Measurements from ENCODE around the gene ABCA8.

Gene ABCA8

GRCh38 chr17:68870161-68870826 is 84.9 kb downstream of the ABCA8 start:
- TF ChIP-seq, protein P1, sequence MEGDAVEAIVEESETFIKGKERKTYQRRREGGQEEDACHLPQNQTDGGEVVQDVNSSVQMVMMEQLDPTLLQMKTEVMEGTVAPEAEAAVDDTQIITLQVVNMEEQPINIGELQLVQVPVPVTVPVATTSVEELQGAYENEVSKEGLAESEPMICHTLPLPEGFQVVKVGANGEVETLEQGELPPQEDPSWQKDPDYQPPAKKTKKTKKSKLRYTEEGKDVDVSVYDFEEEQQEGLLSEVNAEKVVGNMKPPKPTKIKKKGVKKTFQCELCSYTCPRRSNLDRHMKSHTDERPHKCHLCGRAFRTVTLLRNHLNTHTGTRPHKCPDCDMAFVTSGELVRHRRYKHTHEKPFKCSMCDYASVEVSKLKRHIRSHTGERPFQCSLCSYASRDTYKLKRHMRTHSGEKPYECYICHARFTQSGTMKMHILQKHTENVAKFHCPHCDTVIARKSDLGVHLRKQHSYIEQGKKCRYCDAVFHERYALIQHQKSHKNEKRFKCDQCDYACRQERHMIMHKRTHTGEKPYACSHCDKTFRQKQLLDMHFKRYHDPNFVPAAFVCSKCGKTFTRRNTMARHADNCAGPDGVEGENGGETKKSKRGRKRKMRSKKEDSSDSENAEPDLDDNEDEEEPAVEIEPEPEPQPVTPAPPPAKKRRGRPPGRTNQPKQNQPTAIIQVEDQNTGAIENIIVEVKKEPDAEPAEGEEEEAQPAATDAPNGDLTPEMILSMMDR (conservative IDR thresholded peaks at IDR 0.05; ENCODE audit: low read depth): no peak
- no peak for DNase-seq (ENCODE audit: low spot score)
- CTCF ChIA-PET: no interaction called here
- POLR2A ChIA-PET (ENCODE audit: low non-redundant PET): no interaction called here
- no peak overlapping the region for H3K27ac ChIP-seq

- ChIA-PET CTCF (no interaction called here), POLR2A (ENCODE audit: low non-redundant PET) (no interaction called here)
- TF ChIP-seq, protein P1 (conservative IDR thresholded peaks at IDR 0.05; ENCODE audit: low read depth): no peak
- no peak overlapping the region for H3K27ac ChIP-seq
- DNase-seq (ENCODE audit: low spot score): no peak
Observed at GRCh38 chr17:68868708-68869107, 86.5 kb downstream of the ABCA8 start.

DNA sequence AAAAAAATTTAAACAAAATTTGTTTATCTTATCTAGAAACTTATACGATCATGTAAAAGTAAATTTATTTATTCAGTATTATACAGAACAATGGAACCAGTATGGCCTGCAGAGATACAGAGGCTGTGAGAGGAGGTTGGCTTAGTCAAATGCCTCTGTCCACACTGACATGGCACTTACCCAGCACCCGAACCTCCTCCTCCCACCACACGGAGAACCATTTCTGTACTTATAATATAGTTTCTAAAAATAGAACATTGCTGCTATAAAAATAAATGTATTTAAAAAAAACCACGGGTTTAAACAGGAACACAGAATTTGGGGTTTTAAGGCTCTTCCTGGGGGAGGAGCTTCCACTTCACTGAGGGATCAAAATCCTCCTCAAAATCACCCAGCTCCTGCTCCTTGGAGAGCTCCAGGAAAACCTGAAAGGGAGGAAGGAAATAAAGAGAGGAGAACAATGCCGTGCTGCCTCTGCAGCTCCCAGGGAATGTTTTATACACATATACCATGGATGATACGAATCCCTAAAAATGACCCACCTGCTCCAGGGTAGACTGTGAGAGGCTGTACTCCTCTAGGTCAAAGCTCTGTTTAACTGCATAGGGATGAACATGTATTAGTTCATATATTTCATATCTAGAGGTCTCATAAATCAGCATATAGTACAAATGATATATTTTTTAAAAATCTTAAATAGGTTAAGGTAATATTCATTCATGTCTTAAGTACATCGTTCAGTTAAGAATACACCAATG is 87.3 kb downstream of the ABCA8 start:
- no peak overlapping the region for H3K27ac ChIP-seq
- DNase-seq (ENCODE audit: low spot score): no peak
- CTCF ChIA-PET: no interaction called here
- TF ChIP-seq, protein P1 (conservative IDR thresholded peaks at IDR 0.05; ENCODE audit: low read depth): no peak
- POLR2A ChIA-PET (ENCODE audit: low non-redundant PET): no interaction called here

DNA sequence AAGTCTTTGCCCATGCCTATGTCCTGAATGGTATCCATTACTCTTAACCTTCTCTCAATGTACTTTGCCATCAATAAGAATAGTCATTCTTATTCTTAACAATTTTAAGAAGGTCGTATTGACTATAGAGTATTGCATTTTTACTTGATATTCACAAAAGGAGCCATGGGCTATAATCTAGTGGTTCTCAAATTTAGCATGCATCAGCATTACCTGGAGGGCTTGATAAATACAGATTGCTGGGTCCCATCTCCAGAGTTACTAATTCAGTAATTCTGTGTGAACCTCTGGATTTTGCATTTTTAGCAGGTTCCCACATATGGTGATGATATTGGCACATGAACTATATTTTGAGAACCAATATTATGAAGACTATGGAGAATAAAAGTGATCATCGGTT is 89.6 kb downstream of the ABCA8 start:
- POLR2A ChIA-PET (ENCODE audit: low non-redundant PET): no interaction called here
- no peak for DNase-seq (ENCODE audit: low spot score)
- H3K27ac ChIP-seq: no peak overlapping the region
- TF ChIP-seq, protein P1 (conservative IDR thresholded peaks at IDR 0.05; ENCODE audit: low read depth): no peak
- CTCF ChIA-PET: no interaction called here

- no peak for DNase-seq (ENCODE audit: low spot score)
- POLR2A ChIA-PET (ENCODE audit: low non-redundant PET): no interaction called here
- TF ChIP-seq, protein P1 (conservative IDR thresholded peaks at IDR 0.05; ENCODE audit: low read depth): 0 out of 2 replicates have a peak, but pooled peaks have one; percentile 11
- no peak overlapping the region for H3K27ac ChIP-seq
- CTCF ChIA-PET: interaction anchor here (0.6 kb wide), 1 partner anchor 90 kb away, joined by 4 read pairs; no protein-coding TSS in a partner anchor
Observed at GRCh38 chr17:68863091-68863652, 92.0 kb downstream of the ABCA8 start.

- no peak for DNase-seq (ENCODE audit: low spot score)
- POLR2A ChIA-PET (ENCODE audit: low non-redundant PET): no interaction called here
- H3K27ac ChIP-seq: no peak overlapping the region
- TF ChIP-seq, protein P1 (conservative IDR thresholded peaks at IDR 0.05; ENCODE audit: low read depth): no peak
- CTCF ChIA-PET: interaction anchor here (0.6 kb wide), 2 partner anchors 164 to 508 kb away, joined by 4 to 5 read pairs; no protein-coding TSS in a partner anchor
Observed at GRCh38 chr17:68861602-68862001, 93.6 kb downstream of the ABCA8 start.

Data from RWPE1 (cell line).